ENCODE measurements around the gene ART4.

The ART4 gene, protein sequence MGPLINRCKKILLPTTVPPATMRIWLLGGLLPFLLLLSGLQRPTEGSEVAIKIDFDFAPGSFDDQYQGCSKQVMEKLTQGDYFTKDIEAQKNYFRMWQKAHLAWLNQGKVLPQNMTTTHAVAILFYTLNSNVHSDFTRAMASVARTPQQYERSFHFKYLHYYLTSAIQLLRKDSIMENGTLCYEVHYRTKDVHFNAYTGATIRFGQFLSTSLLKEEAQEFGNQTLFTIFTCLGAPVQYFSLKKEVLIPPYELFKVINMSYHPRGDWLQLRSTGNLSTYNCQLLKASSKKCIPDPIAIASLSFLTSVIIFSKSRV

DNA sequence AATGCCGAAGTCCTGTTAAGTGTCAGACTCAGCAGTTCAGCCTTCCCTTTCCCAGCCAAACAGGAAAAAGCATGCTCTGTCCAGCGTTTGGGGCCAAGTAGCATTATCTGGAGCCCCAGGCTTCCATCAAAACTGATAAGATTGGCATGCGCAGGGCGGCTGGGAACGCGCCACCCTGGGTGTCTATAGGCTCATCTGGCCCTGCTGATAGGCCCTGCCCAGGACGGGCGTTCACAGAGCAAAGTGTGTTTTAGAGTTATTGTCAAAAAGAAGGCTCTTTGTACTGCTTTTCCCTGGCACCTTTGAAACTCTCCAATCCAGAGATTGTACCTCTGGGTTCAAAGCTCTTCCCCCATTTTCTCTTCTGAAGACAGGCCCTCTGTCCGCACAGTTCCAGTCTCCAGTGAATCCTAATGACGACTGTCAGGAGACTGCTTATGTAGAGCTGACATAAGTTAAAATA lies at the start of gene ART4:
TSS of gene ART4 (minus strand) at position 102 of the 463 bp plus-strand sequence. CDS start 413 bp downstream, outside the sequence.
- DNase-seq, result no peak

DNA sequence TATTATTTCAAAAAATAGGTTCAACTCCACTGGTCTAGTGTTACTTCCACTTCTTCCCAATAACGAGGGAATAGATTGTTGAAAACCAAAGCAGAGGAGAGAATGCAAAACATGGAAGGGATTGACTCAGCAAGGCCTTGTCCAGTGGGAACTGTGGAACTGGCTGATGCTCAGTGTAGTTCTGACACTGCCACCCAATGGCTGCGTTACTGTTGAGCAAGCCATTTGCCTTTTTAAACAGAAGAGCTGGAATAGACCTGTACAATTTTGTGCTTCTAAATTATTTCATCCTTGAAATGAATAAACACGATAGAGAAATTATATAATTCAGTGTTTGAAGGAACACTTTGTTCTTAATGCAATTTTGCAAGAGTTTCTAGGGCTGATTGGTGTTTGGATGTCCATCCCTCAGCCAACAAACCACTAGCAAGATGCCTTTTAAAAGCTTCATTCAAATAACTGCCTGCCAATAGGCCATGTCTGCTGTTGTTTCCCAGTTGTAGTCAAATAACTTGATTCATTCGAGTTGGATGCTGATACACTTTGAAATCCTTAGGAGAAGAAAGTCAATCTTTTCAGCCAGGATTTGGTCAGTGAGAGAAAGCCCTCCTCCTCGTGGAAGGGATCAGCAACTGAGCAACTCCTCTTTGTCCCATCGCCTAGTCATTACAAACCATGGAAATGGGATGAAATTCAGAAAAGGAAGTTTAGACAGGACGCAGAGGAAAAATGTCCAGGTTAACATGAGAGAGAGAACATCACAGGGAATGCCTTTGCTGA lies 49.6 kb upstream of the ART4 start:
- DNase-seq, result no peak

DNA sequence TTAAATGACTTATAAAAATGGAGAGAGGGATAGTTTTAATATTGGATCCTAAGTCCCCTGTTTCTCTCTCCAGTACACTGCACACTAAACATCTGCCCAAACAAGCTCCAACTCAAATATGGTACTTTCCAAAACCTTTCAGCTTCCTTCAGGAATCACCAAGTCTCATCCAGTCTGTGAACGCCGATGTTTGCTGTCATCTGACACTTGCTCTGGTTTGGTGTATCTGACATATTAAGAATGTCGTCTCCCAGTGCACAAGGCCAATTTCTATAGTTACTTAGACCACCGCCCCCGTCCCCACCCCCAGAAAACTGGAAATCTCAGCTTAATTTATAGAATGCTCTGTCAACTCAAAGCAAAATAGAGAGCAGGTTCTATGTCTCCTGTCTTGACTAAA lies 47.4 kb upstream of the ART4 start:
- no peak for DNase-seq

DNA sequence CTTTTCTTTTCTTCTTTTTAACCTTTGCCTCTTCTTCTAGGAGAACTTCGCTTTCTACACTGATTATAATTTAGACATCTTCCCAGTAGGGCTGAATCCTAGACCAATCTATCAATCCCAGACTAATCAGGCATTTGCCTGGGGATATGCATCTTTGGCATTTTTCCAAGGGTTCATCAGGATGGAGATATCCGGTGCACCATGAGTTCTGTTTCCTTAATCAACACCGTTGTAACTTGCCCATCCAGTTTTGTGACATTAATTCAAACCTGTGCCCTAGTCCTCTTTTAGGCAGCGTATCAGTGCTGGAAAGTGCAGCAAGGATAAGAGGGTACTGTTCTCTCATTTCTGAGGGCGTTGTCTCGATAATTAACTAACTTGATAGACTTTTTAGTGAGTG lies 42.9 kb upstream of the ART4 start:
- DNase-seq, result no peak

DNA sequence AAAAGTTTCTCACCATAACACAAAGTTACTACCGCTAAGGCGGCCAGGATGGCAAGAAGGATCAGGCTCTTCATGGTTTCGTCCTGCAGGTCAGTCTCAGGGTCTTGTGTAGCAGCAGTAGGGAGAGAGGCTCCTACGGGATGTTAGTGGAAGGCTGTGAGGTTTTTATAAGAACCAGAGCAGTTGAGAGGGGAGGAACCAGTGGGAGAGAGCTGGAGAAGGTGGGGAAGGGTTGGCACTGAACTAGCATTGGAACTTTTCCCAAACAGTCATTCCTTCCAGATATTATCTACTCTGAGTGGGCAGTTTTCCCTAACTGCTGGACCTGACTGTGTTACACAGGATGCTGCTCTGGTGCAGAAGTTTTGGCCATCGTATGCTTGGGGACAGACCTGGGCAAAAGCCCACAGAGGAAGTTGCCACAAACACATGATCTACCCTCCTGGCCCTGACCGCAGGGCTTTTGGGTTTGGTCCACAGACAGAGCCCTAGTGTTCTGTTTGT lies 42.4 kb upstream of the ART4 start, which contains the start of gene MGP:
TSS of gene MGP (minus strand) at position 137 of the 504 bp plus-strand sequence. CDS start at position 74, 63 bp downstream.
- no peak for DNase-seq

DNA sequence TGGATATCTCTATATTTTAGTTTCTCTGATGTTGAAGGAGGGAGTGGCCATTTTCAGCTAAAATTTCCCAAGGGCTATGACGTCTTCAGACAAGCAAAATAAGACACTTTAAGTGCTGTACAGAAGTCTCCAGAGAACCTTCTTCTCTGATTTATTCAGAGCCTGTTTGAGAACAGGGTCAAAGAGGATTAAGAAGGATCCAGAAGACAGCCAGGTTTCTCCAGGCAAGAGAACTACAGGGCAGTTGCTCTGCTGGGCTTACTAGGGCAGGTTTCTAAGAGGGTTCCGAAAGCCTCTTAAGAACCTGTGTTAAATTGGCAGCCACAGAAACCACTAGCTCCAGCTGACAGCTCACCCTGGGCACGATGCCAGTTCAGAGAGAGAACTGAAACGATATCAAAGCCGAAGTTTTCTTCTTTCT lies 41.1 kb upstream of the ART4 start:
- peak; percentile 4 for DNase-seq

DNA sequence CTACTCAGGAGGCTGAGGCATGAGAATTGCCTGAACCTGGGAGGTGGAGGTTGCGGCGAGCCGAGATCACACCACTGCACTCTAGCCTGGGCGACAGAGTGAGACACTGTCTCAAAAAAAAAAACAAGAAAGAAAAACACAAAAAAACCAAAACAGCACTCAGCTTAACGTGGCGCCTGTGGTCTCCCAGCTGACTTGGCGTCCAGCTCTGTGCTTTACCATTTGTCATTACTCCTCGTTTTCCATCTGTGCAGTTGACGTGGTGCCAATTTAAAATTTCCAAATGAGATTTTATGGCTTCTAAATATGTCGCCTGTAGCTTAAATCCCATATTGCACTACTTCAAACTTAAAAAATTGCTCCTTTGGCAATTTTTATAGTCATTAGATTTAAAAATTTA lies 40.4 kb upstream of the ART4 start:
- no peak for DNase-seq

DNA sequence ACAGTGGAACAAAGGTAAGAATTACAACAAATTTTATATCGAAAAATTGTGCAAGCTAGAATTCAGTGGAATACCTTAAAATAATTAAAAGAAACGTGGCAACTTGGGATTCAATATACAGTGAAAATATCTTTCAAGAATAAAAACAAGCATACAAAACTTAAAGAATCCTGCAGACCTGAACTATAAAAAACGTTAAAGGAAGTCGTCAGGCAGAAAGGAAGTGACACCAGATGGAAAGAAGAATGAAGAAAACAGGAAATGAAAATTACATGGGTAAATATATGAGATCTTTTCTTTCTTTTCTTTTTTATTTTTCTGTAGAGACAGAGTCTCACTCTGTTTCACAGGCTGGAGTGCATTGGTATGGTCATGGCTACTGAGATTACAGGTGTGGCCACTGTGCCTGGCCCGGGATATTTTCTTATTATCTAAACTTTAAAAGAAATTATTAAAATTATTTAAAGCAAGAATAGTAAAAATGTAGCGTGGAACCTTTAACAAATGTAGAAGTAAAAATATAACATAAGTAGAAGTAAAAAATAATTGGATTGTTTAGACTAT lies 37.6 kb upstream of the ART4 start:
- no peak for DNase-seq

DNA sequence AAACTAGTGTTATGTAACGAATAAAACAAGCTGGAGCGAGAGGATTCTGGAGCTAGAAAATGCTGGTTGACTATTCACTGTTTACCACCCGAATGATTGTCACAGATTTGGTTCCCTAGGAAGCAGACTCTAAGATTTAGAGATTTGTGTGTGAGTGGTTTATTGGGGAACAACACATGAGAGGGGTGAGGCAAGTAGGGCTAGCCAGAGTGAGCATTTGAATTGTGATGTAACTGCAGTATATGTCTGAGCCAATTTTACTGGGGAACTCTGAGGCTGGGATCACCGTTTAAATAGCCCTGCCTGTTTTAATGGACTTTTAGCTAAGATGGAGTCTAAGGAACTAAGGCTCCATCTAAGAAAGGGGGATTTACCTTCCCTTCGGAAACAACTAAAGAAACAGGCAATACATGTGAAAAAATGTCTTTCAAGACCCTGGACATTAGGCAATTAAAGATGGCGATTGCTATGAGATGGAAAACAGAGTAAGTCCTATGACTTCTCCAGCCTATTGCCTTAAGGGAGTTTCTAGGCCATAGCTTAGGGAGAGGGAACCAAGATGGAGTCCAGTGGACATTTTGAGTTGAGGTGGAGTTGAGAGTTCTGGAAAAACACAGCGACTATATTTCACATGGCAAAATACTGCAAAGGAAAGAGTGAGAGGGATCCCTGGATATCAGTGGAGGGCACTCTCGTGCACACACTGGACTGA lies 36.1 kb upstream of the ART4 start:
- DNase-seq, result no peak

DNA sequence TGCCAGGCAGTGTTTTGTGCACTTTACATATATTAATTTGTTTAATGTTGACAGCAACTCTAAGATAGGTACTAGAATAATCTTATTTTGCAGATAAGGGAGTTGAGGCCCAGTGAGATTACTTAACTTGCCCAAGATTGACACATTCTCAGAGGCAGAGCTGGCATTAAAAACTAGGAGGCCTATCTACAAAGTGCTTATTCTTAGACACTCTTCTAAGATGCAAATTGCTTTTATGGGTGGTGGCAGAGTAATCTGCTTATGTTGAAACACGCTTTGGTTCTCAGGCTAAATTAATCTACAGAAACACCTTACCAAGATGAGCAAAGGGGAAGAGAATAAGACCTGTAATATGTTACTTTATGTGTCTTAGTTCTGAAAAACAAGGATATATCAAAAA lies 35.2 kb upstream of the ART4 start:
- no peak for DNase-seq

DNA sequence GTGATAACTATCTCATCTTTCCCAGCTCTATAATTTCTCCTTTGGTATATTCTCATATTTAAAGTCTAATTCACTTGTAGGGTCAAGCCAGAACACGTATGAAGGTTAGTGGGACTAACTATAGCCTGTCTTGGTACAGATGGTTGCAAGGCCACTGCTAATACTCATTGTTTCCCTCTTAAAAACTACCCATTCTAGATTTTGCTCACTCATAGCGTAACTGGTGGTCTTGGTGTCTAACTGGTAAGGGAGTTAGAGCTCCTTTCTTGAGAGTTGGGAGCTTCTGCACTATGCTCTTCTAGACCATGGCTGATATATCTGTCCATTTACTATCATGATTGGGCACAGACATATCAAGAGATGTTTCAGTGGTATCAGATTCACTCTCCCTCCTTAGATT lies 33.5 kb upstream of the ART4 start:
- no peak for DNase-seq

DNA sequence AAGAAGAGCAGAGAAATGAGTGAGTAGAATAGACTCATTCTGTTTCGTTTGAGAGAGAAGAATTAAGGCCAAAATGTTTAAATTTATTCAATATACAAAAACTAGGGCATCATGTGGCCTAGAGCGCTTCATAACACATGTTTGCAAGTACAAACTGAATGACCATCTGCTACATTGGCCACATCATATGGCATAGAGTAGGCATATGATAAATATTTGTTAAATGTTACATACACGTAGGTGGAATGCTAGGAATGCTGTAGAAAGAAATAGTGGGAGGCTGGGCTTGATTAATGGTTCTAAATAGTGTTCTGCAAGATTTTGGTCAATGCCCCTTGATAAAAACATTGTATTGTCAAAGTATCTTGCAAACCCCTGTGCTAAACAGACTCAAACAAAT lies 31.6 kb upstream of the ART4 start:
- DNase-seq, result no peak

DNA sequence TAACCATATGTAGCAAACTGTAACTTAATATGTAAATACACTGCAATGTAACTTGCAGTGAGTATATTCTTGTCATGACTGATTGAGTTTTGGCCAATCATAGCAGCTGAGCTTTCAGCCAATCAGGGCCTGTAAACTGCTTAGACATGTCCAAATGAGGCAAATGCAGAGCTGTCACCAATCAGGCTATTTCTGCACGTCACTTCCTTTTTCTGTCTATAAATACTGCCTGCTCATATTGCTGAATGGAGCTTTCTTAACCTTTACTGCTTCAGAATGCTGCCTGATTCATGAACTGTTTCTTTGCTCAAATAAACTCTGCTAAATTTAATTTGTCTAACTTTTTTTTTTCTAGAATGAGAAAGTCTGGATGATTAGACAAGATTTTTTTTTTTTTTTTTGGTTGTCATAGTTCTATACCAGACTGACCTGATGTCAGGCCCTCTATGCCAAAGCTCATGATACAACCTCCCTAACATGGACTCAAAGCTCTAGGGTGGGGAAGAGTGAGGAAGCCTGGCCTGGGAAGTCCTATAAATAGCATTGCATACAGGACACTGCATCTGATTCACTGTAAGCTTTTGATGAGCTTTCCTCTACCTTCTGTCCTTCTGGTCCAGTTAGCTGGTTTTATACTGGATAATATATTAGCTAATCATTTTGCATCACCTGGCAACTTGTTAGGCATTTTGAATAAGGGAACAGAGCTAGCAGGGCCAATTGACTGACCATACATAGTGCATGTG lies 30.3 kb upstream of the ART4 start:
- DNase-seq, result no peak

DNA sequence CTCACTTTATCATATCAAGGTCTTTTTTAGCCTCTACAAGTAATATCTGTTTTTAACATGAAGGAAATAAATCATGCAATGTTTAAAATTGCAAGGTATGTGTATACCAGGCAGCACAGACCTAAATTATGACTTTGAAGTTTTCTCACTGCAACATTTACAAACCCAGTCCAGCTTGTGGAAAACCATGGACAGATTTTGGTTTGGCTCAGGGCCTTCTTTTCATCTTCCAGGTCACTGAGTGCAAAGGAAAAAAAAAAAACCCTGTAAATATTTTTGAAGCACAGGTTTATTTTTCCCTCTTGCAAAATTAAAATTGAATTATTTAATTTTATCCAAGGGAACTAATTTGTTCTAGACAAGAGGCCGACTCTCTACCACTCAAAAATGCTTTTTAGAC lies 28.6 kb upstream of the ART4 start:
- DNase-seq, result no peak

DNA sequence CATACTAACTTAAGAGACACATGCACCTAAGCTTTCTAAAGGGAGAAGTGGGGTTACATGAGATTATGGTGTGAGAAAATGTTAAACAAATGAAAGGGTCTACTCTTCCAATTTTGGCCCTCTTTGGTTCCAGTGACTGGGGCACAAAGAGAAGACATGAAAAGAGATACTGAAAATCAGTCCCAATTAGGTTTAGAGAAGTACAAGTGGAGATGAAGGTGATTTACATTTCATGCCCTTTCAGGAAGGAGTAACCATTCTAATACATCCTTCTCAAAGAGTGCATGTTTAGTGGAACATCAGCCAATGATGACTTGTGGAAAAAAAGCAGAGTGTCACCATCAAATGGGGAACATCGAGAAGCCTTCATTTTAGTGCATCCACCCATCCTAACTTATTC lies 27.9 kb upstream of the ART4 start:
- no peak for DNase-seq

DNA sequence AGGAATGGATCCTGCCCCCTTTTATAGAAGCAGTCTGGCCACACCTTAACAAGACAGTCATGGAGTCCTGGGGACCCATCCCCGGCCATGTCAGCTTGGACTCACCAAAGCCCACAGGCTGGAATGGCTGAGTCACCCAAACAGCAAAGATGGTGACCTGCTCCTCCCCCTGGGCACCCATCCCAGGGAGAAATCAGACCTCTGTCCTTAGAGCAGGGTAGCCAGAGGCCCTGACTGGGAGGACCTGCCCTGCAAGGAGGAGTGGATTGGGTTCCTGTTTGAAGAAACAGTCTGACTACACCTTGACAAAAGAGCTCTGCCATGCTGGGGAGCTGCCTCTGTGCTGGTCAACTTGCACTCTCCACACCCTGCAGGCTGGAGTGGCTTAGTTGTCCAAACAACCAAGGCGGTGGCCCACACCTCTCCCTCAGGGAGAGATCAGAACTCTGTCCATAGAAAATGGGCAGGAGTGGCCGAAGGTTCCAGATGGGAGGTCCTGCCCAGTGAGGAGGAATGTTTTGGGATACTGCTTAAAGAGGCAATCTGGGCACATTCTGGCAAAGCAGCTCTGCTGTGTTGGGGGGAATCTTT lies 25.7 kb upstream of the ART4 start:
- no peak for DNase-seq

DNA sequence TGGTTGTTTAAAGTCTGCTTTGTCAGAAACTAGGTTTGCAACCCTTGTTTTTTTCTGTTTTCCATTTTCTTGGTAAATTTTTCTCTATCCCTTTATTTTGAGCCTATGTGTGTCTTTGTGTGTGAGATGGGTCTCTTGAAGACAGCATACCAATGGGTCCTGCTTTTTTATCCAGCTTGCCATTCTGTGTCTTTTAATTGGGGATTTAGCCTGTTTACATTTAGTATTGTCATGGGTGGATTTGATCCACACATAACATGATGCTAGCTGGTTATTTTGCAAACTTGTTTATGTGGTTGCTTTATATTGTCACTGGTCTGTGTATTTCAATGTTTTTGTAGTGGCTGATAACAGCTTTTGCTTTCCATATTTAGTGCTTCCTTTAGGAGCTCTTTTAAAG lies 17.2 kb upstream of the ART4 start:
- no peak for DNase-seq

DNA sequence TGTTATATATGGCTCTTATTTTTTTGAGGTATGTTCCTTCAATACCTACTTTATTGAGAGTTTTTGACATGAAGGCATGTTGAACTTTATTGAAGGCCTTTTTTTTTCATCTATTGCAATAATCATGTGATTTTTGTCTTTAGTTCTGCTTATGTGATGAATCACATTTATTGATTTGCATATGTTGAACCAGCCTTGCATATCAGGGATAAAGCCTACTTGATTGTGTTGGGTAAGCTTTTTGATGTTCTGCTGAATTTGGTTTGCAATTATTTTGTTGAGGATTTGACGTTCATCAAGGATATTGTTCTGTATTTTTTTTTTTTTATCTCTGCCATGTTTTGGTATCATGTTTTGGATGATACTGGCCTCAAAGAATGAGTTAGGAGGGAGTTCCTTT lies 15.2 kb upstream of the ART4 start:
- no peak for DNase-seq

DNA sequence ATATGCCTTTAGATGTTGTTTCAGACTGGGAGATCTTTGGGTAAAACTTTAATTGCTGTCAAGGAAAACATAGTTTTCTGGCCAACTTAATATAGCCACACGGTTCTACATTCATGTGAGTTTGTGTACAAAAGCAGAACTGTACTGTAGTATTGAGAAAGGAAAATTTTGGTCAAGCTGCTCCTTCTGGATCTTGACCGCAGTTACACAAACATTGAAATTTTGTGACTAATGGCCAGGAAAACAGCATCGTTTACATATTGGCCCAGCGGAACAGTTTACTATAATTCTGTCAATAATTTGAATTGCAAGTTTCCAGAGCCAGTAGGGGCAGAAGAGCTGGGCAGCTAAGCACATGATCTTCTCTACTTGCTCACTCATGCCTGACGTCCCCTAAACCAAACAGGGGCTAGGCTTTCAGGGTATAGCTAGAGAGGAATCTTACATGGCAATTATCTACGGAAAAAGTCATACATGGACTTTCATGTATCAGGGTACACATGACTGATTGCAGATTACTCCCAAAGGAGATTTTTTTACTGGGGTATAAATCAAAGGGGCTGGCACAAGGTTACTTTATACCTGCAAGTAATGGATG lies 11.4 kb upstream of the ART4 start:
- DNase-seq, result no peak

DNA sequence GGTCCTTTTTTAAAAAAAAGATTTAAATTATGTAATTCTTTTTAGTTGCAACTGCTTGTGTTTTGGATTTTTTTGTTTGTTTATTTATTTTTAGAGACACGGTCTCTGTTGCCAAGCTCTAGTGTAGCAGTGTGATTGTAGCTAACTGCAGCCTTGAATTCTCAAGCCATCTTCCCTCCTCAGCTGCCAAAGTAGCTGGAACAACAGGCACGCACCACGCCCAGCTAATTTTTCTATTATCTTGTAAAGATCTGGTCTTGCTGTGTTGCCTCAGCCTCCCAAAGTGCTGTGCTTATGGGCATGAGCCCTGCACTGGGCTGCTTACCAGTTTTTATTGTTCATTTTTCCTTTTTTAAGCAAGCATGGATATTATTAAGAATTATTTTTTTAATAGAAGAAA lies 10.6 kb upstream of the ART4 start:
- DNase-seq, result no peak

DNA sequence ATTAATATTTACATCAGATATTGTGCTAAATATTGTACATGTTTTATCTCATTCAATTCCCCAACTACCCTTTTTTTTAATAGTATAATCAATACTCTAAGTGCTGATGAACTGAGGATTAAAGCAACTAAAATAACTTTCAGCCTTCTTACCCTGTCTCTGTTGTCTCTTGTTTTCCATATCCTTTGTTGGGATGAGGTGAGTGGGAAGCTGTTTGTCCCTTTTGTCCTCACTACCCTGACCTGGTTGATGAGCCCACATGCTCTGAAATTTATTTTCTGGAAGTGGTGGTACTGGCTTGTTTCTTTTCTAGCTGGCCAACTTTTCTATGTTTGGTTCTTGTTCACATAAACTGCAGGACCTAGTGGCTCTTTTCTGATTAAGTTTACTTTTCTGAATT lies 9.6 kb upstream of the ART4 start:
- no peak for DNase-seq

Measured in T1000 (cell line).